Activated CD8-positive, alpha-beta T cell treated with anti-CD3 and anti-CD28 coated beads for 36 hours (primary cell): ENCODE measurements around the gene ENO4. TPM values are rescaled to one million over a fixed set of nuclear protein-coding genes. Genes with fewer than 3 reads are reported as not detected.

Experiments
- ATAC-seq: fragments of 200-7000 bp; cut with Tn5 transposase; one replicate; pipeline ENCODE4 v1.10.0; 2021; ENCODE audit warnings: mild to moderate bottlenecking, moderate library complexity
- CTCF ChIA-PET: fragments of 350-600 bp; sonication (Branson Sonifier 250); formaldehyde crosslinking; loops from one replicate; lab custom pipeline; 2021; ENCODE audit warnings: antibody characterized with exemption; lab: Charles Lee
- POLR2A ChIA-PET: fragments of 350-600 bp; sonication (Branson Sonifier 250); formaldehyde crosslinking; loops from one replicate; lab custom pipeline; 2021; ENCODE audit warnings: antibody characterized with exemption; lab: Charles Lee
- DNase-seq: peaks from one replicate; pipeline ENCODE4 v3.0.0-alpha.2; 2020
- H3K27ac Mint-ChIP-seq: one replicate; pipeline ENCODE4 v1.8.0; 2021; ENCODE audit warnings: mild to moderate bottlenecking, mixed read lengths
- H3K27me3 Mint-ChIP-seq: one replicate; pipeline ENCODE4 v1.8.0; 2021; ENCODE audit warnings: mixed read lengths
- H3K36me3 Mint-ChIP-seq: one replicate; pipeline ENCODE4 v1.8.0; 2021; ENCODE audit warnings: low read depth, mixed read lengths
- H3K4me1 Mint-ChIP-seq: one replicate; pipeline ENCODE4 v1.8.0; 2021; ENCODE audit warnings: low read depth, mixed read lengths
- H3K4me3 Mint-ChIP-seq: one replicate; pipeline ENCODE4 v1.8.0; 2021; ENCODE audit warnings: mild to moderate bottlenecking, moderate library complexity, mixed read lengths
- H3K9me3 Mint-ChIP-seq: one replicate; pipeline ENCODE4 v1.8.0; 2021; ENCODE audit warnings: mixed read lengths
- intact Hi-C: fragments of 100-400 bp; cut with micrococcal nuclease; formaldehyde crosslinking; loops from one replicate; pipeline ENCODE4 v1.10.0; 2022
- total RNA-seq, 2 experiments: library from RNA; stranded (reverse); gene quantifications; one replicate each; pipeline ENCODE4 v1.2.3, GENCODE V29; 2021
- TF ChIP-seq, protein P1 (sequence below): fragments of 200-600 bp; IDR thresholded peaks from one replicate; pipeline ENCODE4 v1.8.0; 2022; ENCODE audit warnings: antibody characterized with exemption, mild to moderate bottlenecking

ENO4 gene
- total RNA-seq, 2 experiments from 2014 or later: not detected

- Mint-ChIP-seq H3K9me3 (peaks cover 6% of the 10 kb centered on the region), H3K27me3 (peaks cover 23% of the 10 kb centered on the region)
These were observed 4.4 kb downstream of the ENO4 start for GRCh38 chr10:116853701-116854100.

DNA sequence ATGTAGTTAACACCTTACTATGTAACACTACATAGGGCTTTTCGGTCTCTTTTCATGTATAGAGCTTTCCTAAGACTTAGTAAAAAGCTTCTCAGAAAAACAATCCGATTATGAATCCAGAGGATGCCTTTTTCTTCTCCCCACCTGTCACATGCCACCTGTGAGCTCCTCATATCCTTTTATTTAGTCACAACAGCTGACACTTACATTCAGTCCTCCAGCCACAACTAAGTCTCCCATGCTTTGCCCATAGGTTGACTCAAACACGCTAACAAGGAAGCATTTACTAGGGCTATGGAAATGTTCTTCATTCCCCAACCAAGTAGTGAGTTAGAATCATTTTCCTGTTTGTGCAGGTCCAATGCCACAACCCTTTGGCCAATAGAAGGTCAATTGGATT is 7.9 kb downstream of the ENO4 start:
- peaks cover 6% of the 10 kb centered on the region for H3K9me3 Mint-ChIP-seq
- H3K4me3 Mint-ChIP-seq: no peak overlapping the region
- H3K36me3 Mint-ChIP-seq: no peaks in the 10 kb centered on the region
- CTCF ChIA-PET: no interaction called here
- no peaks in the 10 kb centered on the region for H3K27me3 Mint-ChIP-seq
- no peak for DNase-seq
- no peak for ATAC-seq
- intact Hi-C loops: no loop called here
- H3K27ac Mint-ChIP-seq: no peak overlapping the region
- POLR2A ChIA-PET: interaction anchor here (0.9 kb wide), 1 partner anchor 17 kb away, joined by 4 read pairs; no protein-coding TSS in a partner anchor
- no peaks in the 10 kb centered on the region for H3K4me1 Mint-ChIP-seq
- TF ChIP-seq, protein P1, sequence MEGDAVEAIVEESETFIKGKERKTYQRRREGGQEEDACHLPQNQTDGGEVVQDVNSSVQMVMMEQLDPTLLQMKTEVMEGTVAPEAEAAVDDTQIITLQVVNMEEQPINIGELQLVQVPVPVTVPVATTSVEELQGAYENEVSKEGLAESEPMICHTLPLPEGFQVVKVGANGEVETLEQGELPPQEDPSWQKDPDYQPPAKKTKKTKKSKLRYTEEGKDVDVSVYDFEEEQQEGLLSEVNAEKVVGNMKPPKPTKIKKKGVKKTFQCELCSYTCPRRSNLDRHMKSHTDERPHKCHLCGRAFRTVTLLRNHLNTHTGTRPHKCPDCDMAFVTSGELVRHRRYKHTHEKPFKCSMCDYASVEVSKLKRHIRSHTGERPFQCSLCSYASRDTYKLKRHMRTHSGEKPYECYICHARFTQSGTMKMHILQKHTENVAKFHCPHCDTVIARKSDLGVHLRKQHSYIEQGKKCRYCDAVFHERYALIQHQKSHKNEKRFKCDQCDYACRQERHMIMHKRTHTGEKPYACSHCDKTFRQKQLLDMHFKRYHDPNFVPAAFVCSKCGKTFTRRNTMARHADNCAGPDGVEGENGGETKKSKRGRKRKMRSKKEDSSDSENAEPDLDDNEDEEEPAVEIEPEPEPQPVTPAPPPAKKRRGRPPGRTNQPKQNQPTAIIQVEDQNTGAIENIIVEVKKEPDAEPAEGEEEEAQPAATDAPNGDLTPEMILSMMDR: no peak

More at GRCh38 chr10:116853701-116854100, 4.4 kb downstream of the ENO4 start:
- DNase-seq: no peak
- POLR2A ChIA-PET: no interaction called here
- no peaks in the 10 kb centered on the region for H3K36me3 Mint-ChIP-seq
- CTCF ChIA-PET: no interaction called here
- intact Hi-C loops: no loop called here
- no peaks in the 10 kb centered on the region for H3K4me1 Mint-ChIP-seq
- H3K27ac Mint-ChIP-seq: no peak overlapping the region
- no peak overlapping the region for H3K4me3 Mint-ChIP-seq
- TF ChIP-seq, protein P1: no peak
- no peak for ATAC-seq

GRCh38 chr10:116861796-116862195 is 12.5 kb downstream of the ENO4 start:
- Mint-ChIP-seq H3K4me3 (no peak overlapping the region), H3K9me3 (peaks cover 3% of the 10 kb centered on the region), H3K36me3 (no peaks in the 10 kb centered on the region), H3K27ac (no peak overlapping the region), H3K4me1 (no peaks in the 10 kb centered on the region), H3K27me3 (no peaks in the 10 kb centered on the region)
- TF ChIP-seq, protein P1: no peak
- intact Hi-C loops: no loop called here
- CTCF ChIA-PET: interaction anchor here (0.9 kb wide), 1 partner anchor 273 kb away, joined by 3 read pairs; no protein-coding TSS in a partner anchor
- ATAC-seq (no peak), DNase-seq (no peak)
- POLR2A ChIA-PET: no interaction called here

GRCh38 chr10:116864436-116864835 is 15.1 kb downstream of the ENO4 start:
- TF ChIP-seq, protein P1: no peak
- intact Hi-C loops: no loop called here
- DNase-seq (no peak), ATAC-seq (no peak)
- ChIA-PET CTCF (no interaction called here), POLR2A (no interaction called here)
- Mint-ChIP-seq H3K27ac (no peak overlapping the region), H3K27me3 (peaks cover 3% of the 10 kb centered on the region), H3K4me1 (no peaks in the 10 kb centered on the region), H3K36me3 (no peaks in the 10 kb centered on the region), H3K9me3 (no peaks in the 10 kb centered on the region), H3K4me3 (no peak overlapping the region)

GRCh38 chr10:116866066-116866465 is 16.8 kb downstream of the ENO4 start:
- POLR2A ChIA-PET: no interaction called here

More at GRCh38 chr10:116866066-116866465, 16.8 kb downstream of the ENO4 start:
- no peak for ATAC-seq
- no peak for DNase-seq
- Mint-ChIP-seq H3K4me3 (no peak overlapping the region), H3K27me3 (peaks cover 3% of the 10 kb centered on the region), H3K4me1 (no peaks in the 10 kb centered on the region), H3K27ac (no peak overlapping the region), H3K36me3 (no peaks in the 10 kb centered on the region), H3K9me3 (no peaks in the 10 kb centered on the region)
- TF ChIP-seq, protein P1: no peak
- CTCF ChIA-PET: no interaction called here
- intact Hi-C loops: no loop called here
